H1 (cell line): ENCODE data around the gene ITGA6. TPM values are rescaled to one million over a fixed set of nuclear protein-coding genes. Genes with fewer than 3 reads are reported as not detected.

ENCODE experiments used
- CTCF ChIA-PET: fragments of 300-600 bp; sonication (Branson Sonifier 250); formaldehyde crosslinking; loops from one replicate; lab custom pipeline; 2021; ENCODE audit not compliant: partially characterized antibody; lab: Charles Lee
- POLR2A ChIA-PET: fragments of 300-600 bp; sonication (Branson Sonifier 250); formaldehyde crosslinking; loops from one replicate; lab custom pipeline; 2021; ENCODE audit warnings: inconsistent platforms; ENCODE audit not compliant: partially characterized antibody; lab: Charles Lee
- DNase-seq, 2 experiments: peaks; one replicate each; pipeline versions ENCODE4 v3.0.0 to v3.0.0-alpha.2; 2010 to 2022; ENCODE audit warnings: low spot score in 2 of 2, low read depth in 1 of 2, mixed read lengths in 1 of 2
- FAIRE-seq: peaks from 2 replicates; lab custom pipeline; 2011; peaks lifted over from hg19 to GRCh38; lab: Jason Lieb, UNC
- H2AFZ ChIP-seq: 2 replicates; pipeline ENCODE4 v1.8.1; 2012; ENCODE audit warnings: low read length, inconsistent platforms
- H2AK5ac ChIP-seq: 2 replicates; pipeline ENCODE4 v1.6.1; 2013; ENCODE audit warnings: low read depth, low read length
- H2BK120ac ChIP-seq: replicated peaks from 2 replicates; pipeline ENCODE3; 2013; ENCODE audit warnings: low read depth, low read length, inconsistent platforms
- H2BK12ac ChIP-seq: 2 replicates; pipeline ENCODE4 v1.6.1; 2013; ENCODE audit warnings: low read depth, low read length
- H2BK15ac ChIP-seq: 2 replicates; pipeline ENCODE4 v1.6.1; 2013; ENCODE audit warnings: low read length
- H2BK20ac ChIP-seq: 2 replicates; pipeline ENCODE4 v1.6.1; 2013; ENCODE audit warnings: low read length
- H2BK5ac ChIP-seq: 2 replicates; pipeline ENCODE4 v1.6.1; 2013; ENCODE audit warnings: low read depth, low read length
- H3K14ac ChIP-seq: 2 replicates; pipeline ENCODE4 v1.6.1; 2013; ENCODE audit warnings: inconsistent platforms; ENCODE audit not compliant: insufficient read length
- H3K18ac ChIP-seq: 2 replicates; pipeline ENCODE4 v1.6.1; 2013; ENCODE audit warnings: low read length; ENCODE audit errors: extremely low read depth
- H3K23ac ChIP-seq: 2 replicates; pipeline ENCODE4 v1.6.1; 2013; ENCODE audit warnings: inconsistent platforms; ENCODE audit not compliant: insufficient read length
- H3K23me2 ChIP-seq: 2 replicates; pipeline ENCODE4 v1.6.1; 2013; ENCODE audit warnings: low read depth, low read length
- H3K27ac ChIP-seq: 2 replicates; pipeline ENCODE4 v1.6.1; 2011; ENCODE audit warnings: low read depth, low read length, inconsistent platforms
- H3K27me3 ChIP-seq, 4 experiments: replicated peaks in 1 of 4; 1 replicate in 1 of 4; 2 replicates in 3 of 4; pipeline versions ENCODE4 v1.6.1 to v1.8.1; 2011 to 2013; ENCODE audit warnings: low read length in 3 of 4, mild to moderate bottlenecking in 3 of 4, inconsistent platforms in 2 of 4, mixed read lengths in 2 of 4, moderate library complexity in 1 of 4; ENCODE audit not compliant: control insufficient read depth in 3 of 4, insufficient read depth in 3 of 4; ENCODE audit errors: extremely low read depth in 1 of 4
- H3K36me3 ChIP-seq, 4 experiments: 2 replicates each; pipeline versions ENCODE4 v1.6.1 to v1.8.1; 2011 to 2013; ENCODE audit warnings: mild to moderate bottlenecking in 4 of 4, low read length in 3 of 4, moderate library complexity in 2 of 4, control low read depth in 1 of 4, inconsistent platforms in 1 of 4; ENCODE audit not compliant: insufficient read depth in 4 of 4, control insufficient read depth in 2 of 4
- H3K4ac ChIP-seq: replicated peaks from 2 replicates; pipeline ENCODE3; 2013; ENCODE audit warnings: low read length, low read depth, mixed read lengths, inconsistent platforms; ENCODE audit not compliant: insufficient read length
- H3K4me1 ChIP-seq, 4 experiments: replicated peaks in 1 of 4; 1 replicate in 1 of 4; 2 replicates in 3 of 4; pipeline versions ENCODE4 v1.6.1 to v1.8.1; 2011 to 2013; ENCODE audit warnings: low read length in 3 of 4, inconsistent platforms in 2 of 4, mixed read lengths in 1 of 4; ENCODE audit not compliant: insufficient read depth in 4 of 4, control insufficient read depth in 3 of 4
- H3K4me2 ChIP-seq, 2 experiments: 2 replicates each; pipeline versions ENCODE4 v1.6.1 to v1.8.1; 2011 to 2013; ENCODE audit warnings: low read depth in 2 of 2, low read length in 2 of 2, control low read depth in 1 of 2, inconsistent platforms in 1 of 2, mild to moderate bottlenecking in 1 of 2; ENCODE audit not compliant: insufficient read depth in 1 of 2
- H3K4me3 ChIP-seq, 4 experiments: fragments of 200-600, 300-600 bp in 1 of 4; sonication (generic), shearing (Covaris generic), sonication (Bioruptor Twin) in 1 of 4; 2 replicates each; pipeline versions ENCODE4 v1.5.1 to v1.8.1; 2011 to 2016; ENCODE audit warnings: low read length in 4 of 4, low read depth in 3 of 4, control low read depth in 2 of 4, inconsistent platforms in 2 of 4, mild to moderate bottlenecking in 2 of 4, mixed read lengths in 1 of 4, moderate library complexity in 1 of 4; ENCODE audit not compliant: insufficient read depth in 2 of 4; ENCODE audit errors: extremely low read depth in 1 of 4
- H3K56ac ChIP-seq: replicated peaks from 2 replicates; pipeline ENCODE3; 2013; ENCODE audit warnings: low read depth, mild to moderate bottlenecking, mixed read lengths, low read length, inconsistent platforms; ENCODE audit not compliant: insufficient read length
- H3K79me1 ChIP-seq: 2 replicates; pipeline ENCODE4 v1.6.1; 2013; ENCODE audit warnings: low read depth, low read length, control low read depth
- H3K79me2 ChIP-seq, 2 experiments: 2 replicates each; pipeline versions ENCODE4 v1.6.1 to v1.8.1; 2012 to 2013; ENCODE audit warnings: low read length in 2 of 2, mild to moderate bottlenecking in 2 of 2, inconsistent platforms in 1 of 2; ENCODE audit not compliant: insufficient read depth in 2 of 2, control insufficient read depth in 1 of 2
- H3K9ac ChIP-seq, 4 experiments: replicated peaks in 1 of 4; 1 replicate in 1 of 4; 2 replicates in 3 of 4; pipeline versions ENCODE4 v1.6.1 to v1.8.1; 2011 to 2013; ENCODE audit warnings: low read depth in 3 of 4, low read length in 3 of 4, control low read depth in 2 of 4, mild to moderate bottlenecking in 2 of 4, moderate library complexity in 2 of 4, inconsistent platforms in 1 of 4; ENCODE audit errors: extremely low read depth in 1 of 4
- H3K9me3 ChIP-seq, 2 experiments: 2 replicates each; pipeline versions ENCODE4 v1.6.1 to v1.8.1; 2012 to 2013; ENCODE audit warnings: mild to moderate bottlenecking in 2 of 2, moderate library complexity in 2 of 2, control low read depth in 1 of 2, inconsistent platforms in 1 of 2, low read depth in 1 of 2, low read length in 1 of 2, mixed read lengths in 1 of 2; ENCODE audit not compliant: insufficient read depth in 2 of 2
- H4K20me1 ChIP-seq, 2 experiments: replicated peaks in 1 of 2; 2 replicates each; pipeline versions ENCODE3 to v1.8.1; 2011 to 2013; ENCODE audit warnings: inconsistent platforms in 2 of 2, low read length in 2 of 2, mild to moderate bottlenecking in 1 of 2; ENCODE audit not compliant: insufficient read depth in 2 of 2, control insufficient read depth in 1 of 2
- H4K5ac ChIP-seq: 2 replicates; pipeline ENCODE4 v1.6.1; 2013; ENCODE audit warnings: low read length, low read depth, mixed read lengths, inconsistent platforms; ENCODE audit not compliant: insufficient read length
- H4K8ac ChIP-seq: 2 replicates; pipeline ENCODE4 v1.8.0; 2013; ENCODE audit warnings: mild to moderate bottlenecking, moderate library complexity, low read length, inconsistent platforms; ENCODE audit not compliant: insufficient read depth; ENCODE audit errors: extremely low read depth
- H4K91ac ChIP-seq: replicated peaks from 2 replicates; pipeline ENCODE3; 2013; ENCODE audit warnings: low read length, mixed read lengths, inconsistent platforms; ENCODE audit not compliant: insufficient read length
- BCL11A ChIP-seq, 2 experiments: IDR thresholded peaks; one replicate each; pipeline ENCODE4 v1.6.1; 2011; ENCODE audit warnings: low read depth in 2 of 2, low read length in 2 of 2, mild to moderate bottlenecking in 2 of 2
- CREB1 ChIP-seq: IDR thresholded peaks from 2 replicates; pipeline ENCODE4 v1.6.1; 2012; ENCODE audit warnings: inconsistent platforms
- SIX5 ChIP-seq: IDR thresholded peaks from 2 replicates; pipeline ENCODE4 v1.6.1; 2011; ENCODE audit warnings: mild to moderate bottlenecking, low read depth, low read length
- SP1 ChIP-seq: IDR thresholded peaks from 2 replicates; pipeline ENCODE4 v1.6.1; 2011; ENCODE audit warnings: low read depth, low read length
- ZNF274 ChIP-seq: IDR thresholded peaks from 2 replicates; pipeline ENCODE4 v1.7.0; 2012; ENCODE audit warnings: low read length, borderline replicate concordance; ENCODE audit errors: extremely low read depth
- WGBS, 2 experiments: shearing (Covaris generic) in 1 of 2; methylation state at CpG; one replicate each; pipeline versions ENCODE4 v1.1.6 to v1.1.7; 2013 to 2015; ENCODE audit warnings: low lambda C conversion rate in 2 of 2, mixed read lengths in 2 of 2, inconsistent platforms in 1 of 2, low coverage in 1 of 2, missing lambda C conversion rate in 1 of 2; ENCODE audit not compliant: insufficient replicate concordance in 2 of 2, insufficient coverage in 1 of 2, insufficient read length in 1 of 2; ENCODE audit errors: extremely low coverage in 1 of 2, missing lambda C conversion rate in 1 of 2; 5-methylcytosine and 5-hydroxymethylcytosine counted together
- polyA plus RNA-seq, 7 experiments: library from polyadenylated mRNA; depleted of rRNA in 3 of 7; stranded (reverse) in 5 of 7; unstranded in 2 of 7; fragments of >200 nt in 5 of 7; fragments of 200-250 nt in 2 of 7; gene quantifications; 1 replicate in 5 of 7; 2 replicates in 1 of 7; 4 replicates in 1 of 7; pipeline versions ENCODE4 v1.2.1 to v1.2.3, GENCODE V29; 2011 to 2013; ENCODE audit warnings: missing spikeins in 2 of 7, mixed read lengths in 2 of 7
- total RNA-seq: library from RNA; stranded (reverse); fragmentation: NEBNext Ultra II Directional; extraction: Animal tissue kit (Norgen Biotek cat#: 25700); gene quantifications from 2 replicates; pipeline ENCODE4 v1.2.1, GENCODE V29; 2021

The ITGA6 gene
- total and polyA plus RNA-seq, 2 of the 8 experiments (the other 6 are each of a cell fraction or from before 2014, with no cell fraction given) = 26.9 to 118 TPM

- Histone ChIP-seq H2BK15ac (no peak overlapping the region), H2BK5ac (no peak overlapping the region), H3K4me2 (no peak overlapping the region), H2AFZ (no peak overlapping the region), H3K9me3 (no peaks in the 10 kb centered on the region), H3K23ac (no peak overlapping the region), H3K27ac (no peak overlapping the region), H3K56ac (no peak overlapping the region), H3K79me2 (peaks cover 13 to 94% of the 10 kb centered on the region in 2 experiments), H3K4me1 (peaks cover 2 to 24% (median 13%) of the 10 kb centered on the region in 4 experiments; a peak in 6 of 7 replicates), H3K18ac (no peak overlapping the region), H3K4me3 (no peak overlapping the region), H4K20me1 (peaks cover 2 to 10% of the 10 kb centered on the region in 2 experiments), H4K5ac (no peak overlapping the region), H2BK12ac (0 out of 2 replicates have a peak overlapping the region, but pooled peaks have one; percentile 70), H2BK20ac (no peak overlapping the region), H2AK5ac (no peak overlapping the region), H4K8ac (no peak overlapping the region), H2BK120ac (no peak overlapping the region), H3K36me3 (0 out of 8 replicates have a peak, but pooled peaks cover 0 to 2% (median 0%) of the 10 kb centered on the region in 4 experiments), H3K14ac (no peak overlapping the region), H3K4ac (no peak overlapping the region), H3K79me1 (peaks cover 24% of the 10 kb centered on the region), H3K9ac (no peak overlapping the region; a peak in 1 of 7 replicates), H3K23me2 (no peaks in the 10 kb centered on the region; the same call in 1 of the 2 replicates), H3K27me3 (no peaks in the 10 kb centered on the region), H4K91ac (no peak overlapping the region)
- DNase-seq = no peak
- no peak for FAIRE-seq
- ChIA-PET CTCF (interaction anchor here (1.2 to 36.1 kb wide), 3 partner anchors 7 to 274 kb away, joined by 3 to 634 read pairs (median 634); partner anchors contain the start of gene ITGA6), POLR2A (interaction anchor here (0.6 to 2.7 kb wide), 3 partner anchors 10 to 62 kb away, joined by 4 to 8 read pairs (median 4); no protein-coding TSS in a partner anchor)
- WGBS, 2 experiments = 92% methylated on average over 1 of the region's 1 CpG; no CpG with 5 or more reads in 1 of the 2 experiments
- no peak for TF ChIP-seq CREB1
- no peak for TF ChIP-seq BCL11A (IDR thresholded peaks at IDR 0.05; ENCODE audit: low read depth in 2 of 2, low read length in 2 of 2)
- TF ChIP-seq ZNF274 = no peak
- no peak for TF ChIP-seq SP1
- TF ChIP-seq SIX5 = no peak
Measured at GRCh38 chr2:172445851-172446250, 18.5 kb downstream of the ITGA6 start.
